GM19238 (cell line): ENCODE results near the gene FGGY.
"Not testable (repeated sequence)": the region's sequence is repeated elsewhere in the genome, so short reads cannot be mapped to it uniquely, and the experiment has no call there.

Source experiments
- DNase-seq: peaks from one replicate; pipeline ENCODE4 v3.0.0; 2011; ENCODE audit warnings: low spot score; ENCODE audit not compliant: insufficient read length

FGGY gene

GRCh38 chr1:59569198-59569597 lies 272.3 kb downstream of the FGGY start:
- DNase-seq = no peak

- no peak for DNase-seq
These were observed 273.6 kb downstream of the FGGY start for GRCh38 chr1:59570524-59570923.

GRCh38 chr1:59574085-59574484 lies 277.2 kb downstream of the FGGY start:
- no peak for DNase-seq

DNA sequence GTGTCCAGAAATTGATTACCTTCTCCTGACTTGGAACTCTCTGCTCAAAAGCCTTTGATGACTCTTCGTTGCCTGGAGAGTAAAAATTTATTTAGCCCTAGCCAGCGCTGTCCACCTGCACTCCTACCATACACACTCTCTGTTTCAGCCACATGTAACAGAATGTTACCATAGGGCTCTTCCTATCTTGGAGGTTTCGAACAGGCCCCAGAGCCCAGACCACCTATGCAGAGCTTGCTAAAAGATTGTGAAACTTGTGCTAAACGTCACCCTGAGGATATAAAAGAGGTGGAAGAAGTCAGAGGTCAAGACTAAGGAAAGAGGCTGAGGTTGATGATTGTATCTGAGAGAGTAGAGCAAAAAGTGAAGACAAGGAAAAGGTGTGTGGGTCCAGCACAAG lies 280.9 kb downstream of the FGGY start:
- no peak for DNase-seq

DNA sequence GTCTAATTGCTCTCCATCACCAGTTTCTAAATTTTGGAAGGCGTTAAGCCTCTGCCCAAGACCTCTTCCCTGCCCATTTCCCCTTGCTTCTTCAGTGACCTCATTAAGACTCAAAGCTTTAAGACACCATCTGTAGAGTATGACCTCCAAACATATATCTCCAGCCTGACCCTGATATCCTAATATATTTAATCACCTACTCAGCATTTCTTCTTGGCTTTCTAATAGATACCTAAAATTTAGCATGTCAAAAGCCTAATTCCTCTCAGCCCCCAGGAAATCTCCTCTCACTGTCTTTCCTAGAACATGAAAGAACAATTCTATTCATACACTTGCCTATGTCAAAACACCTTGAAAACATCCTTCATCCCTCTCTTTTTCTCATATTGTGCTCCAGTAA lies 282.3 kb downstream of the FGGY start:
- DNase-seq = no peak

GRCh38 chr1:59580257-59580656 lies 283.4 kb downstream of the FGGY start:
- no peak for DNase-seq

DNA sequence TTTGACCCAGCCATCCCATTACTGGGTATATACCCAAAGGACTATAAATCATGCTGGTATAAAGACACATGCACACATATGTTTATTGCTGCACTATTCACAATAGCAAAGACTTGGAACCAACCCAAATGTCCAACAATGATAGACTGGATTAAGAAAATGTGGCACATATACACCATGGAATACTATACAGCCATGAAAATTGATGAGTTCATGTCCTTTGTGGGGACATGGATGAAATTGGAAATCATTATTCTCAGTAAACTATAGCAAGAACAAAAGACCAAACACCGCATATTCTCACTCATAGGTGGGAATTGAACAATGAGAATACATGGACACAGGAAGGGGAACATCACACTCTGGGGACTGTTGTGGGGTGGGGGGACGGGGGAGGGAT lies 295.5 kb downstream of the FGGY start:
- not testable (repeated sequence) for DNase-seq

DNA sequence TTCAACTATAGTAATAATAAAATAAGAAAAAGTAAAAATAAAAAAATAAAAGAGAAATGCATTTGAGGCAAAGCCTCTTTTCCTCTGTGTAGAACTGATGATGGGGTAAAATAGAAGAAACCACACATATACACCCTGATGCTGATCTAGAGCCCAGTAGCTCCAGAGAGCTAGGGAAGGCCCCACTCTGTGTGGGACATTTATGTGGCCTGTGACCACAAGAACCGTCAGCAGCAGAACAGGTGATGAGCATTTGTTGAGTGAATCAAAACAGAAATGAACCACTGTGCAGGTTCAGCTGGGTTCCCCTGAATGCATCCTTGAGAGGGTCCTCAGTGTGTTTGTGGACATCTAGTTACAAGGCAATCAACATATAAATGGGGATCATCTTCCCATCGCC lies 296.0 kb downstream of the FGGY start:
- no peak for DNase-seq

GRCh38 chr1:59593798-59594790 lies 297.2 kb downstream of the FGGY start:
- DNase-seq = no peak

GRCh38 chr1:59595774-59596173 lies 298.9 kb downstream of the FGGY start:
- no peak for DNase-seq

DNA sequence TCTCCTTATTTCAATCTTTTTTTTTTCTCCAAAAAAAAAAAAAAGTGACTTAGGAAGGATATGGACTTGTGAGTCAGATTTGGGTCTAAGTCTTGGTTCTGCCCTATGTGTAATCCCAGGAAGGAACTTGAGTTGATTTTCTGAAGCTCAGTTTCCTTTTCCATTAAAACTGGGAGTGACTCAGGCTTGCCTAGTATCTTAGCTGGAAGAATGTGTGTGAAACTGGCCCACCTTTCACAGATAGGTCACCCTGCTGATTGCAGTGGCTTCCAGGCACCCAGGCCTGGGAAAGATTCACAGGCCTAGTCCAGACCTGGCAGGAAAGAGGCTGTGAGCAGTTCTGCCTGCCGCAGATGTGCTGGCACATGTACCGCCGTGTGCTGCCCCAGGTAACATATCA lies 299.5 kb downstream of the FGGY start:
- DNase-seq = no peak

DNA sequence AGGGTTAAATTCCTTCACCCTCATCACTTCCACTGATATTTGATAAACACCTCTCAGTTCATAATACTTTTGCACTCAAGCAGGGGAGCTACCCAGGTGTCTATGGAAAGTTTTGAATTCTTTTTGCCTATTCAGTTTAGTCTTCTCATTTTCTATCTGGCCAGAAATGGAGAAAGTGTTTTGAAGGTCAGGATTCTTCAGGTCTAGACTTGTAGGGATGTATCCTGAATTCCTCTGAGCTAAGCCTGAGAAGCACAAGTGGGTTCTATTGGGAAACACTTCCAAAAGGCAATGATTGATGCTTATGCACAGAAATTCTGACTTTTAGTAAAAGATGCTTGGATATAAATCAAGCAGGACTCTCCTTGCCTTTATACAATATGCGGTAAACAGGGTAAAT lies 300.1 kb downstream of the FGGY start:
- no peak for DNase-seq

DNA sequence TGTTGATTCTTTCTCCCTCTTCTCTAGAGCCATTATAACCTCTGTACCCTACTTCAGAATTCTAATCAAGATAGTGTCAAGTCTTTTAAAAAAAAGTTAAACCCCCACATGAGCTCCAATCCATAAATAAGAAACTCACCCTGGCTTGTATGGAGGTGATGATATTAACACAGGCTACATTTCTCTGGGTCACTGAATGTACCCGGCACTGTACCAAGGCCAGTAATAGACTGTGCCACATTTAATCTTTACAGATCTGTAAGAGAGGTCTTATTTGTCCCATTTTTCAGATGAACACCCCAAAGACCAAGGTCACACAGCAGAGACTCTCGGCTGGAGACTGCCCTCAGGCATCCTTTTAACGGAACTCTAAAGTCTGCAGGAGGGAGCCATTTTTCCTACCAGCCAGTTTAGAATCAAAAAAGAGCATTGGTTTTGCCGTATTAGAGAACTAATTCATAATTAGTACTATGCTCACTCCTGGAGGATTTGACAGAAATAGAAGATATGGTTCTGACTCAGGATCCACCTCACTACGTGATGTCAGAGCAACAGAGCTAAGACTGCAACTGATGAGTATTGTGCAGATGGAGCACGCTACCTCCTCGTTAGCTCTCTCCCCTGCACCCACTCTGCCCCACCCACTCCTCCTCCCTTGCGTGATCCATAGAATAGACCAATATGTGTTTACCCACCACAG lies 300.7 kb downstream of the FGGY start:
- DNase-seq = no peak

DNA sequence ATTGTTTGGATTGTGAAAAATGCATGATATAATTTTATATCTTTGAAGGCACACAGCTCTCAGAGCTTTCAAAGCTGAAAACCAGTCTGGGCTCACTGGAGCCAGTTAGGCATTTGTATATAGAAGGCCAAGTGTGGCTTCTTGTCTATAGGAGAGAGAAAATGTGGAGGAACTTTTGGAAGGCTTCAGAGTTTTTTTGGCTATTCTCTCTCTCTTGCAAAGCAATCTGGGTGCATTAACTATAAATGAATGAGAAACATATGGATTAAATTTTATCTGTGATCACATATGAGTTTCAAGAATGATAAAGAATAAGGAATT lies 301.2 kb downstream of the FGGY start:
- DNase-seq = no peak

GRCh38 chr1:59601041-59601441 lies 304.1 kb downstream of the FGGY start:
- DNase-seq = no peak

DNA sequence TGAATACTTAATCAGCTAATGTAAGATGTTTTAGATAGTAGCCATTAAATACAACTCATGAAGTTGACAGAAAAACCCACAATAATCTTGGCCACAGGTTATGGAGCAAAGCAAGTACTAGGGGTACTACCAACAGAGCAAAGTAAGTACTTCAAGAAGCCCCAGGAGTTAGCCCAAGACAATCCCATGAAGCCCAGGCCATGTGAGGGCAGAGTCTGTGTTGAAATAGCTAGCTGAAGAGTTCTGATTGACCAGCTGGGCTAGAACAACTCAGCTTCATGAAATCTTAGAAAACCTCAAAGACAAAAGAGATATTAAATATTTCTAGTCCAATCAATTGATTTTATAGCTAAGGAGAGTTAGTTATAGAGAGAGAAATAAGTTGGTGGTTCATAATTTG lies 304.9 kb downstream of the FGGY start:
- DNase-seq = no peak

GRCh38 chr1:59604191-59604590 lies 307.3 kb downstream of the FGGY start:
- DNase-seq = no peak

DNA sequence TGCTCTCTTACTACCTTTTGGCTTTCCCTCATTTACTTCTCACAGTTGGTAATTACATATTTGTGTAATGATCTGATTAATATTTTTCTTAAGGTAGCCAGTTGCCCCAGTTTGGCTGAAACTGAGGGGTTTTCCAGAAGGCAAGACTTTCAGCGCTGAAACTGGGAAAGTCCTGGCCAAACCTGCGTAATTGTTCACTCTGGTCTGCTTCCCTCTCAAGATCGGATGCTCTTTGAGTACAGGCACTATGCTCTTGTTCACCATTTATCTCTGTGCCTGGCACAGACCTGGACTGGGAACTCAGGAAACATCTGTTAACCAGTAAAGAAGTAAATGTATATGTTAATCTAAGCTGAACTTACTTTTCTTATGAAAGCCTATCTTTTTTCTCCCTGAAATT lies 308.3 kb downstream of the FGGY start:
- no peak for DNase-seq

DNA sequence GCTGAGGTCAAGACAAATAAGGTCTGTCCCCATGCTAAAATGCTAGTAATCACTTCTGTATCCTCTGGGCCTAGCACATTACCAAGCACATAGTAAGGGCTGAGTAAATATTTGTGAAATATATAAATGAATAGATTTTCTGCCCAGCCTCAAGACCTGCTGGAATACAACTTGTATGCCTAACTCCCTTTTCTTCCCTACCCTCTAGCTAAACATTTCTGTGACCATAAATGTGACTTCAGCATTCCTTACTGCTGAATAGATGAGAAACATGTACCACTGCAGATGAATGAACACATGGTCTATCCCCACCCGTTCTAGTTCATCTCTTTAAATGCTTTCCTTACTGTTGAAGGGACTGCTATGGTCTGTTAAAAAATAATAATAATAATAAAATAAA lies 308.9 kb downstream of the FGGY start:
- DNase-seq = no peak

- DNase-seq = no peak
These were observed 312.4 kb downstream of the FGGY start for GRCh38 chr1:59609245-59609644.

DNA sequence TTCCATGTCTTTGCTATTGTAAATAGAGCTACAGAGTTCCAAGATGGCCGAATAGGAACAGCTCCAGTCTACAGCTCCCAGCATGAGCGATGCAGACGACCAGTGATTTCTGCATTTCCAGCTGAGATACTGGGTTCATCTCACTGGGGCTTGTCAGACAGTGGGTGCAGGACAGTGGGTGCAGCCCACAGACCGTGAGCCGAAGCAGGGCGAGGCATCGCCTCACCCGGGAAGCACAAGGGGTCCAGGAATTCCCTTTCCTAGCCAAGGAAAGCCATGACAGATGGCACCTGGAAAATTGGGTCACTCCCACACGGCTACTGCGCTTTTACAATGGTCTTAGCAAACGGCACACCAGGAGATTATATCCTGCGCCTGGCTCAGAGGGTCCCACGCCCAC lies 313.6 kb downstream of the FGGY start:
- DNase-seq = not testable (repeated sequence)

GRCh38 chr1:59617434-59617833 lies 320.5 kb downstream of the FGGY start:
- no peak for DNase-seq

DNA sequence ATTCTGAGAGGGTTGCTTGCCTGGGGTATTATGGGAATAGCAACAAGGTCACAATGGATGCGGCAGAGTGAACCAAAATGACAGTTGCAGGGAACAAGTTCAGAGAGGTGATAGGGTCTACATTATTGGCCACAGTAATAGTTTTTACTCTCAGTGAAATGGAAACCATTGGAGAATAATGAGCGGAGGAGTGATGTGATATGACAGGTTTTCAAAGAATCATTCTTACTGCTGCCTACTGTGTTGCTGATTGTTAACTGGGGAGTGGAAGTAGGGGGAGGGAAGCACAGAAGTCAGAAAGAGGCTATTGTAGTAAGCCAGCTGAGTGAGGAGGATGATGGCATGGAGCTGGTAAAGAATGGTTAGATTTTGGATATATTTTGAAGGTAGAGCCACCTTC lies 322.7 kb downstream of the FGGY start:
- DNase-seq = no peak
